Measurements from ENCODE around the gene ZNF804B. TPM values are rescaled to one million over a fixed set of nuclear protein-coding genes. Genes with fewer than 3 reads are reported as not detected.
A peak's percentile ranks its signal among the peaks of the same experiment; 100 is the strongest.

Gene ZNF804B
- total RNA-seq, 1 experiment from 2014 or later, result 0.04 TPM

GRCh38 chr7:89265631-89266030 is 506.1 kb downstream of the ZNF804B start:
- Histone ChIP-seq H3K27me3 (no peaks in the 10 kb centered on the region), H3K4me3 (no peak overlapping the region), H3K4me1 (no peaks in the 10 kb centered on the region), H3K9me3 (replicated peaks) (no peaks in the 10 kb centered on the region), H3K27ac (no peak overlapping the region), H3K36me3 (no peaks in the 10 kb centered on the region)
- DNase-seq, result peak in 1 of 2 experiments; percentile 16

GRCh38 chr7:89283302-89283701 is 523.8 kb downstream of the ZNF804B start:
- Histone ChIP-seq H3K27ac (no peak overlapping the region), H3K27me3 (no peaks in the 10 kb centered on the region), H3K36me3 (no peaks in the 10 kb centered on the region), H3K4me1 (no peaks in the 10 kb centered on the region), H3K9me3 (replicated peaks) (no peaks in the 10 kb centered on the region), H3K4me3 (no peak overlapping the region)
- no peak for DNase-seq

- no peak for DNase-seq
- H3K27me3 ChIP-seq, result no peaks in the 10 kb centered on the region
- H3K4me3 ChIP-seq, result no peak overlapping the region
- no peak overlapping the region for H3K27ac ChIP-seq
- no peaks in the 10 kb centered on the region for H3K36me3 ChIP-seq
- no peaks in the 10 kb centered on the region; the same call in 1 of the 2 replicates for H3K9me3 ChIP-seq (replicated peaks)
- H3K4me1 ChIP-seq, result peaks cover 17% of the 10 kb centered on the region
These were observed 549.0 kb downstream of the ZNF804B start for GRCh38 chr7:89308535-89308934.

GRCh38 chr7:89311886-89312285 is 552.4 kb downstream of the ZNF804B start:
- H3K4me1 ChIP-seq, result peaks cover 17% of the 10 kb centered on the region
- peak in 1 of 2 experiments; percentile 11 for DNase-seq
- no peak overlapping the region for H3K27ac ChIP-seq
- no peak overlapping the region for H3K4me3 ChIP-seq
- no peaks in the 10 kb centered on the region for H3K9me3 ChIP-seq (replicated peaks)
- no peaks in the 10 kb centered on the region for H3K36me3 ChIP-seq
- no peaks in the 10 kb centered on the region for H3K27me3 ChIP-seq

GRCh38 chr7:89312551-89312950 is 553.1 kb downstream of the ZNF804B start:
- Histone ChIP-seq H3K36me3 (no peaks in the 10 kb centered on the region), H3K9me3 (replicated peaks) (no peaks in the 10 kb centered on the region), H3K4me1 (peaks cover 17% of the 10 kb centered on the region), H3K27me3 (no peaks in the 10 kb centered on the region), H3K4me3 (no peak overlapping the region), H3K27ac (no peak overlapping the region)
- DNase-seq, result no peak

- no peak for DNase-seq
- no peaks in the 10 kb centered on the region for H3K9me3 ChIP-seq (replicated peaks)
- H3K27ac ChIP-seq, result no peak overlapping the region
- H3K27me3 ChIP-seq, result no peaks in the 10 kb centered on the region
- H3K4me3 ChIP-seq, result no peak overlapping the region
- no peaks in the 10 kb centered on the region for H3K36me3 ChIP-seq
- peaks cover under 1% of the 10 kb centered on the region; the same call in 1 of the 2 replicates for H3K4me1 ChIP-seq
These were observed 557.2 kb downstream of the ZNF804B start for GRCh38 chr7:89316584-89317251.

GRCh38 chr7:89332026-89332425 is 572.5 kb downstream of the ZNF804B start:
- no peaks in the 10 kb centered on the region for H3K27me3 ChIP-seq
- no peak for DNase-seq
- no peak overlapping the region for H3K4me3 ChIP-seq

GRCh38 chr7:89334797-89335196 is 575.3 kb downstream of the ZNF804B start:
- H3K27me3 ChIP-seq, result no peaks in the 10 kb centered on the region
- no peak for DNase-seq
- no peaks in the 10 kb centered on the region for H3K36me3 ChIP-seq
- H3K4me3 ChIP-seq, result no peak overlapping the region
- H3K4me1 ChIP-seq, result no peaks in the 10 kb centered on the region
- no peak overlapping the region for H3K27ac ChIP-seq
- H3K9me3 ChIP-seq (replicated peaks), result no peaks in the 10 kb centered on the region; the same call in 1 of the 2 replicates

More at GRCh38 chr7:89332026-89332425, 572.5 kb downstream of the ZNF804B start:
- no peaks in the 10 kb centered on the region for H3K4me1 ChIP-seq
- H3K36me3 ChIP-seq, result no peaks in the 10 kb centered on the region
- H3K9me3 ChIP-seq (replicated peaks), result no peaks in the 10 kb centered on the region
- no peak overlapping the region for H3K27ac ChIP-seq

- Histone ChIP-seq H3K4me3 (no peak overlapping the region), H3K4me1 (0 out of 2 replicates have a peak, but pooled peaks cover 2% of the 10 kb centered on the region), H3K9me3 (replicated peaks) (no peaks in the 10 kb centered on the region; the same call in 1 of the 2 replicates), H3K27me3 (no peaks in the 10 kb centered on the region), H3K36me3 (no peaks in the 10 kb centered on the region), H3K27ac (no peak overlapping the region)
- no peak for DNase-seq
These were observed 576.0 kb downstream of the ZNF804B start for GRCh38 chr7:89335490-89335889.

- no peak overlapping the region for H3K4me3 ChIP-seq
- H3K4me1 ChIP-seq, result 0 out of 2 replicates have a peak, but pooled peaks cover 2% of the 10 kb centered on the region
- no peaks in the 10 kb centered on the region; the same call in 1 of the 2 replicates for H3K9me3 ChIP-seq (replicated peaks)
- H3K27me3 ChIP-seq, result no peaks in the 10 kb centered on the region
- H3K36me3 ChIP-seq, result no peaks in the 10 kb centered on the region
- no peak overlapping the region for H3K27ac ChIP-seq
- DNase-seq, result no peak
These were observed 576.6 kb downstream of the ZNF804B start for GRCh38 chr7:89336121-89336520.

- Histone ChIP-seq H3K27me3 (no peaks in the 10 kb centered on the region), H3K4me3 (no peak overlapping the region), H3K9me3 (replicated peaks) (no peaks in the 10 kb centered on the region; the same call in 1 of the 2 replicates), H3K27ac (no peak overlapping the region), H3K4me1 (0 out of 2 replicates have a peak, but pooled peaks cover 2% of the 10 kb centered on the region), H3K36me3 (no peaks in the 10 kb centered on the region)
- DNase-seq, result no peak
These were observed 580.2 kb downstream of the ZNF804B start for GRCh38 chr7:89339748-89340147.

- Histone ChIP-seq H3K9me3 (replicated peaks) (no peaks in the 10 kb centered on the region), H3K27ac (no peak overlapping the region), H3K4me1 (no peaks in the 10 kb centered on the region), H3K4me3 (no peak overlapping the region), H3K27me3 (no peaks in the 10 kb centered on the region), H3K36me3 (no peaks in the 10 kb centered on the region)
- no peak for DNase-seq
These were observed 597.6 kb downstream of the ZNF804B start for GRCh38 chr7:89357121-89357520.

GRCh38 chr7:89377219-89377618 is 617.7 kb downstream of the ZNF804B start:
- no peaks in the 10 kb centered on the region for H3K4me1 ChIP-seq
- no peaks in the 10 kb centered on the region for H3K27me3 ChIP-seq
- H3K36me3 ChIP-seq, result no peaks in the 10 kb centered on the region
- H3K9me3 ChIP-seq (replicated peaks), result no peaks in the 10 kb centered on the region
- no peak overlapping the region for H3K4me3 ChIP-seq
- no peak for DNase-seq
- no peak overlapping the region for H3K27ac ChIP-seq

- Histone ChIP-seq H3K4me3 (no peak overlapping the region), H3K9me3 (replicated peaks) (no peaks in the 10 kb centered on the region), H3K27me3 (no peaks in the 10 kb centered on the region), H3K4me1 (no peaks in the 10 kb centered on the region), H3K36me3 (no peaks in the 10 kb centered on the region), H3K27ac (no peak overlapping the region)
- no peak for DNase-seq
These were observed 625.9 kb downstream of the ZNF804B start for GRCh38 chr7:89385411-89385810.

All from SJCRH30 (cell line).